Subcutaneous adipose tissue (tissue), 4 donors: ENCODE data around the gene SAMD4A. TPM values are rescaled to one million over a fixed set of nuclear protein-coding genes. Genes with fewer than 3 reads are reported as not detected.

ENCODE experiments used
- total RNA-seq, 4 donors: library from RNA; depleted of rRNA; stranded (reverse); fragments of >200 nt; gene quantifications; one replicate each; pipeline ENCODE4 v1.1.0, GENCODE V29; 2016
- TF ChIP-seq, protein P1 (sequence below): fragments of 450-650 bp; IDR thresholded peaks from one replicate; pipeline ENCODE4 v1.5.1; 2016; ENCODE audit warnings: low read depth, mild to moderate bottlenecking, control low read depth, antibody characterized with exemption, moderate library complexity

SAMD4A gene
- total RNA-seq, 4 donors from 2014 or later: 30.0 to 65.9 (median 39.7) TPM

DNA sequence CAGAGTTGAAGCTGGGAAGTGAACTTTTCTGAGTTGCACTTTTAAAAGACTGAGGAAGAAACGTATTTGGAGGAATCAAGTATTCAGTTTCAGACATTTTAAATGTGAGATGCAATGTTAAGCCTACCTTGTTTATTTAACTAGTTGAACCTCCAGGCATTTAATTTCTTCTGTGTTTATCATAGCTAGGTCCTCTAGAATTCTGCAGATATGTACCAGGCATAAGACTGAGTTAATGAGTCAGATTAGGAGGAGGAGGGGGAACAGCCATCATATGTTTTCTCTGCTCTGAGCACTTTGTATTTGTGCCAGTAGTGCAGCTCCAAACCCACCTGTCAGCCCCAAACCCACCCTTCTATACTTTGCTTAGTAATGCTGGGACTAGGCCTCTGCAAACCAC lies 16.4 kb upstream of the SAMD4A start:
- TF ChIP-seq, protein P1, sequence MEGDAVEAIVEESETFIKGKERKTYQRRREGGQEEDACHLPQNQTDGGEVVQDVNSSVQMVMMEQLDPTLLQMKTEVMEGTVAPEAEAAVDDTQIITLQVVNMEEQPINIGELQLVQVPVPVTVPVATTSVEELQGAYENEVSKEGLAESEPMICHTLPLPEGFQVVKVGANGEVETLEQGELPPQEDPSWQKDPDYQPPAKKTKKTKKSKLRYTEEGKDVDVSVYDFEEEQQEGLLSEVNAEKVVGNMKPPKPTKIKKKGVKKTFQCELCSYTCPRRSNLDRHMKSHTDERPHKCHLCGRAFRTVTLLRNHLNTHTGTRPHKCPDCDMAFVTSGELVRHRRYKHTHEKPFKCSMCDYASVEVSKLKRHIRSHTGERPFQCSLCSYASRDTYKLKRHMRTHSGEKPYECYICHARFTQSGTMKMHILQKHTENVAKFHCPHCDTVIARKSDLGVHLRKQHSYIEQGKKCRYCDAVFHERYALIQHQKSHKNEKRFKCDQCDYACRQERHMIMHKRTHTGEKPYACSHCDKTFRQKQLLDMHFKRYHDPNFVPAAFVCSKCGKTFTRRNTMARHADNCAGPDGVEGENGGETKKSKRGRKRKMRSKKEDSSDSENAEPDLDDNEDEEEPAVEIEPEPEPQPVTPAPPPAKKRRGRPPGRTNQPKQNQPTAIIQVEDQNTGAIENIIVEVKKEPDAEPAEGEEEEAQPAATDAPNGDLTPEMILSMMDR: no peak

DNA sequence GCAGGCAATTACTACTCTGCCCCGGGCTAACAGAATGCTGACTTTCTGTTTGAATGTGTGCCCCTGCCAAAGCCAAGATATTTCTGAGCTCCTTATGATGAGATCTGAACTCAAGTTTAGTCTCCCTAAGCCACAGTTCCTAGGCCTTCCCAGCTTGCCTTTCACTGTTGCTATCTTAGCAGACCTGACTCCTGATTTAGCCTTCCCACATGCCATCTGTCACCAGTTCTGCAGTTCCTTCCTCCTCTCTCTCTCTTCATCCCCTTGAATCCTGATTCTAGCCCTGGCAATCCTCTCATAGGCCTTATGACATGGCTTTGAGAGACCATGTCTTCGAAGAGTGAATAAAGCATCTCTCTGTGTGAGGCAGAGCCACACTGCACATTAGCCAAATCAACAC lies 12.5 kb upstream of the SAMD4A start:
- TF ChIP-seq, protein P1: no peak

DNA sequence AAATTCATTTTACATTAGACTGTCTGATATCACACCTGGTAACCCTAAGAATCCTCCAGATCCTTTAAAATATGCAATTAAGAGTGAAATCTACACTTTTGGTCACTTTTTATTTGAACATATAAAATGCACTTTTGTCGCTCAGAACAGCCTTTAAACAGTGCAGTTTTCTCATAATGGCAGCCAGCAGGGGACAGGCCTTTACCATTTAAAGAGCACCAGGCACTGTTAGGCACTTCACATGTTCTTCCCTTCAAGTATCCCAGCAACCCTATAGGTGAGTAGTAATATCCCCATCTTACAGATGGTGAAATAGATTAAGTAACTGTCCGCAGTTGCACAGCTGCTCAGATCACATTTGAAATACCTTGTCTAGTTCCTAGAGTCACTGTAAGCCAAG lies 11.3 kb upstream of the SAMD4A start:
- TF ChIP-seq, protein P1: no peak

DNA sequence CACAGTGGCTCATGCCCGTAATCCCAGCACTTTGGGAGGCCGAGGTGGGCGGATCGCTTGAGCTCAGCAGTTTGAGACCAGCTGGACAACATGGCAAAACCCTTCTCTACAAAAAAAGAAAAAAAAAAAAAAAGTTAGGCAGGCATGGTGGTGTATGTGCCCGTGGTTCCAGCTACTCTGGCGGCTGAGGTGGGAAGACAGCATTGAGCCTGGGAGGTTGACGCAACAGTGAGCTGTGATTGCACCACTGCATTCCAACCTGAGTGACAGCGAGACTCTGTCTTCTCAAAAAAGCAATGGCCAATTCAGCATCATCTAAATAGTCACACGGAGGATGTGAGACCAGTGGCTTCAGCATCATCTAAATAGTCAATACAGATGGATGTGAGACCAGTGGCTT lies 10.4 kb upstream of the SAMD4A start:
- TF ChIP-seq, protein P1: no peak

DNA sequence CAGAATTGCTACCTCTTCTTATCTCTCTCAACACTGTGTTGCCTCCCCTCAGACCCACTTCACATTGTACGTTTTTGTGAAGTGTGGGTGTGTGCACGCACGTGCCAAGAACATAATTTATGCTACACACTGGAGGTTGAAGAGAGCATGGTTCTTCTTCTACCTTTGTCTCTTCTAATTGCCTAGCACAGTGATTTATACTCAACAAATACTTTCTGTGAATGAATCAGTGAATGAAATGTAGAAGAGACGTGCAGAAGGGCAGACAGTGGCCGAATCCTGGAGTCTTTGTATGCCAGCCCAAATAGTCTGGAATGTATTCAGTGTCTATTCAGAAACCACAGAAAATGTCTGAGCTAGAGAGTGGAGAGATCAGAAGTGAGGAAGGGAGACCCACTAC lies 4.6 kb upstream of the SAMD4A start:
- TF ChIP-seq, protein P1: no peak

DNA sequence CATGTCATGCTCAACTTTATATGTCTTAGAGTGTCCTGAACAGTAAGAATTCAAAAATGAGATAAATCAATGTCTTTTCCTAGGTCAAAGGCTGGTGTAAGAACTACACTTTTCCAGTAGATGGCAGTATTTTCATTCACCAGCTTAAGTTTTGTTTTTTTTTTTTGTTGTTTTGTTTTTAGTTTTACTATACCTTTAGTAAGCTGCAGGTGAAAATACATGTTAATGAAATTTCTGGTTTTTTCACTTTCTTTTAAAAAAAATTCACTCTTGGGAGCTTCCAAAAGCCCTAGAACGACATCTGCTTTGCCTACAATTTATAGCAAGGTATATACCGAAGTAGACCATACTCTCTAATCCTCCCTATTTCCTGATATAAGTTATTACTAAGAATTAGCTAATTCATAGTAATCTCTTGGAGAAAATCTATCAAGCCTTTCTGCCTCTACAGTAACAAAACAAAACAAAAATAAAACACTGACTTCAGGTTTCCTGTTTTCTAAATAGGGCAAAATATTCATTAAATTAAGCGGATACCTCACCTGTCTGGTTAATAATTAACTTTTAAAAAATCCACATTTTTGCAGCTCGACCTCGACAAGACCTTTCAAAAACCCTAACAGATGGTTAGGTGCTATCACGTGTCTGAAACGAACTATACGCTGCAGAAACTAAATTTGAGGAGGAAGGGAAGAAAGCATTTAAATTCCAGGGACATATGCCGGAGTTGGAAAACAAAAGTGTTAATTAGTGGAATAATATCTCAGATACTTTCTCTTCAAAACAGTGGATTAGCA lies 2.7 kb upstream of the SAMD4A start:
- TF ChIP-seq, protein P1: no peak

DNA sequence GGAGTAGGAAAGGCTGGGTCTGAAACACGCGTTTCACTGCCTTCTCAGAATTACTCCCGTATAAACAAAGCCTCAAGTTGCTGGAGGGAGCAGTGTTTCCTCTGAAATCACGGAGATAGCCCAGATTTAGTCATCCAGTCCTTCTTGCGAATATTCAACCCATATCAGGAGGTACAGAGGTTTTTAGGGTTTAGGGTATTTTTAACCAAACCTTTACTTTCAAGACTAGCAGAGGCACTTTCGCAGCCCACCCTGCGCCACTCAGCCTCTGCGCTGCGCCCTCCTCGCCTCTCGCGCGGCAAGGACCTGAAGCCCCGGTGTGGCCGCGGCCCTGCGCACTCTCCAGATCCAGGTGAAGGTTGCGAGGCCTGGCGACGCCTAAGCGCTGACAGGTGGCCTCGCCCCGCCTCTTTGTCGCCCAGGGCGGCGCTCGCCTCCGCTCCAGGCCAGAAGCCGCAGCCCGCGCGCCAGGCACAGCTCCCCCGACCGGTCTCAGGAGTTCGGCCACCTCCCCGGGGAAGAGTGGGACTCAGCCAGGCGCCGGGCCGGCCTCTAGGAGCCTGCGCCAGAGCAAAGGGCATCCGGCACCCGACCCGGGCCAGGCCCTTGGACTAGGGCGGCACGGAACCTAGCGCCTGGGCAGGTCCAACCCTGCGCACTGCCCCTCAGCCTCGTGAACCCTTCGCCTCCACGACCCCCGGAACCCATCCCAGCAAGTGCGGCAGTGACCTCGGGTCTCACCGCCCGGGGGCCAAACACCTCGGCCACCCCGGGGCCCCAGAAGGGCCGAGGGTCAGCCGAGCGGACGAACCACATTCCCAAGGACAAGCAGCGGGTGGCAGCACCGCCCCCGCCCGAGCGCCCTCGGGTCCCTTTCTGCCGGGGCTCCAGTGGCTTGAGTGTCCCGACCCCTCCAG lies 1.8 kb upstream of the SAMD4A start:
- TF ChIP-seq, protein P1: no peak
